ENCODE results near the gene CXCL12. TPM values are rescaled to one million over a fixed set of nuclear protein-coding genes. Genes with fewer than 3 reads are reported as not detected.

CXCL12 gene
- total and polyA plus RNA-seq, 2 of the 13 experiments (the other 11 are each of a cell fraction or from before 2014, with no cell fraction given): not detected

GRCh38 chr10:44373341-44373995, 11.4 kb downstream of the CXCL12 start:
- ATAC-seq: no peak
- DNase-seq (ENCODE audit: low spot score): no peak
- TF ChIP-seq AFF4 (CRISPR knock-in tag; IDR thresholded peaks at IDR 0.05): no peak
- no peak for TF ChIP-seq ZFP36L2 (CRISPR knock-in tag; IDR thresholded peaks at IDR 0.05)
- TF ChIP-seq HOXA9 (CRISPR knock-in tag; IDR thresholded peaks at IDR 0.05; ENCODE audit: borderline replicate concordance): no peak
- TF ChIP-seq ZBTB14 (CRISPR knock-in tag; IDR thresholded peaks at IDR 0.05): no peak
- no peak for TF ChIP-seq ZNF256 (CRISPR knock-in tag; conservative IDR thresholded peaks at IDR 0.05)
- no peak for TF ChIP-seq ZMYM4 (CRISPR knock-in tag; IDR thresholded peaks at IDR 0.05)
- no peak for FAIRE-seq
- no peaks in the 10 kb centered on the region for H3K36me3 ChIP-seq (replicated peaks in 1 of 2; ENCODE audit: control insufficient read depth in 1 of 2, insufficient read depth in 2 of 2, low read length in 2 of 2)
- no peak overlapping the region for H3K27ac ChIP-seq (ENCODE audit: extremely low read length, insufficient read depth, low read length)
- BruUV-seq (replicated peaks): no TSS peak
- intact Hi-C loops (cut with micrococcal nuclease; ENCODE audit: unreplicated experiment) (no loop called here), in situ Hi-C loops (cut with HindIII; ENCODE audit: extremely low pct_ligation_motif_present, low pct_unique_long_range_greater_than_20kb) (no loop called here)
- H4K20me1 ChIP-seq (ENCODE audit: insufficient read depth, low read length): no peaks in the 10 kb centered on the region
- H3K27me3 ChIP-seq (ENCODE audit: control insufficient read depth in 1 of 2, insufficient read depth in 2 of 2, low read length in 2 of 2): peaks cover 0 to 19% of the 10 kb centered on the region in 2 experiments; a peak in 4 of 5 replicates
- ChIA-PET POLR2A (no interaction called here), CTCF (ENCODE audit: low intra/inter-chr PET ratio, low total read pairs) (no interaction called here)
- H2AFZ ChIP-seq (ENCODE audit: low read length): no peak overlapping the region
- no peak overlapping the region for H3K9ac ChIP-seq (ENCODE audit: insufficient read depth, low read depth, low read length)
- no peaks in the 10 kb centered on the region for H3K4me1 ChIP-seq (ENCODE audit: insufficient read depth, low read length)
- no peaks in the 10 kb centered on the region for H3K9me3 ChIP-seq (ENCODE audit: low read length)
- no peak overlapping the region for H3K4me3 ChIP-seq (replicated peaks in 1 of 3; ENCODE audit: insufficient read depth in 1 of 3, low read depth in 2 of 3, low read length in 3 of 3)
- no peak overlapping the region for H3K4me2 ChIP-seq (ENCODE audit: low read depth, low read length)
- H3K79me2 ChIP-seq (ENCODE audit: insufficient read depth, low read length): no peaks in the 10 kb centered on the region
- WGBS (ENCODE audit: low lambda C conversion rate): 54% methylated on average over 11 of the region's 27 CpGs

All from HepG2 (cell line).